GM18505 (cell line): ENCODE data around the gene MAML2.

ENCODE experiments used
- ATAC-seq: cut with Tn5 transposase; IDR thresholded peaks from one replicate; pipeline ENCODE4 v1.9.1; 2021; ENCODE audit not compliant: unreplicated experiment
- POLR2A ChIP-seq: IDR thresholded peaks from 4 replicates; pipeline ENCODE4 v1.6.1; 2011; ENCODE audit warnings: borderline replicate concordance; ENCODE audit not compliant: insufficient read depth, insufficient read length; ENCODE audit errors: extremely low read depth

The MAML2 gene

GRCh38 chr11:96124155-96124554 is 218.8 kb downstream of the MAML2 start:
- ATAC-seq: no peak

GRCh38 chr11:96123301-96123700 is 219.7 kb downstream of the MAML2 start:
- ATAC-seq: no peak
- TF ChIP-seq POLR2A: no peak

More at GRCh38 chr11:96124155-96124554, 218.8 kb downstream of the MAML2 start:
- no peak for TF ChIP-seq POLR2A

GRCh38 chr11:96122601-96123074 is 220.4 kb downstream of the MAML2 start:
- no peak for TF ChIP-seq POLR2A
- no peak for ATAC-seq

GRCh38 chr11:96119211-96119610 is 223.8 kb downstream of the MAML2 start:
- ATAC-seq: no peak
- TF ChIP-seq POLR2A: no peak

GRCh38 chr11:96116376-96116775 is 226.6 kb downstream of the MAML2 start:
- TF ChIP-seq POLR2A: no peak
- no peak for ATAC-seq

- TF ChIP-seq POLR2A: no peak
- no peak for ATAC-seq
These were observed 228.6 kb downstream of the MAML2 start for GRCh38 chr11:96114178-96115064.

- ATAC-seq: no peak
- no peak for TF ChIP-seq POLR2A
These were observed 229.8 kb downstream of the MAML2 start for GRCh38 chr11:96113193-96113681.

- TF ChIP-seq POLR2A: no peak
- peak; percentile 87 for ATAC-seq
These were observed 230.5 kb downstream of the MAML2 start for GRCh38 chr11:96112192-96113128.

- ATAC-seq: no peak
- no peak for TF ChIP-seq POLR2A
These were observed 231.7 kb downstream of the MAML2 start for GRCh38 chr11:96111308-96111707.

- TF ChIP-seq POLR2A: no peak
- no peak for ATAC-seq
These were observed 232.7 kb downstream of the MAML2 start for GRCh38 chr11:96110302-96110701.

GRCh38 chr11:96109331-96110030 is 233.5 kb downstream of the MAML2 start:
- ATAC-seq: no peak
- TF ChIP-seq POLR2A: no peak

- TF ChIP-seq POLR2A: no peak
- ATAC-seq: no peak
These were observed 235.7 kb downstream of the MAML2 start for GRCh38 chr11:96107143-96107824.
